ENCODE data around the gene FAM171A2. TPM values are rescaled to one million over a fixed set of nuclear protein-coding genes. Genes with fewer than 3 reads are reported as not detected.

FAM171A2 gene
- total and polyA plus RNA-seq, 2 of the 4 experiments (the other 2 are of a cell fraction), result 3.2 to 5.9 TPM

GRCh38 chr17:44323359-44324091 lies 40.1 kb downstream of the FAM171A2 start:
- peak overlapping the region; percentile 97 for H2AFZ ChIP-seq (replicated peaks; ENCODE audit: low read length, poor library complexity)
- BruUV-seq (replicated peaks), result no TSS peak
- CTCF ChIA-PET, result no interaction called here

More at GRCh38 chr17:44323359-44324091, 40.1 kb downstream of the FAM171A2 start:
- intact Hi-C loops (cut with micrococcal nuclease) (loop anchor here (1.0 kb wide), 1 partner anchor 101 kb away; no protein-coding TSS in a partner anchor), in situ Hi-C loops (cut with MboI; ENCODE audit: low sequenced_read_pairs) (no loop called here), dilution Hi-C loops (cut with HindIII; ENCODE audit: low sequenced_read_pairs, unreplicated experiment) (no loop called here)
- POLR2A ChIA-PET (ENCODE audit: unreplicated experiment), result no interaction called here
- H3K9me1 ChIP-seq (ENCODE audit: insufficient read depth, low read length), result peaks cover 9% of the 10 kb centered on the region
- H4K20me1 ChIP-seq (ENCODE audit: insufficient read depth, low read length), result peaks cover 7% of the 10 kb centered on the region
- peaks cover 24% of the 10 kb centered on the region for H3K36me3 ChIP-seq (ENCODE audit: control insufficient read depth, insufficient read depth, low read length)
- peaks cover 9% of the 10 kb centered on the region for H3K4me1 ChIP-seq (ENCODE audit: control insufficient read depth, insufficient read depth, low read length)
- WGBS, 2 experiments (ENCODE audit: extremely low coverage in 2 of 2, insufficient read length in 1 of 2), result 17% methylated on average over 6 of the region's 27 CpGs; no CpG with 5 or more reads in 1 of the 2 experiments
- H2BK15ac ChIP-seq (ENCODE audit: low read depth, low read length), result no peak overlapping the region
- peak overlapping the region; percentile 88 for H3K4me3 ChIP-seq (ENCODE audit: insufficient read depth, low read depth, low read length)
- H2AK9ac ChIP-seq (replicated peaks; ENCODE audit: low read depth, low read length, poor library complexity), result peak overlapping the region; percentile 98
- no peak overlapping the region; the same call in 1 of the 2 replicates for H4K91ac ChIP-seq (ENCODE audit: insufficient read depth, low read depth, low read length)
- H3K23ac ChIP-seq (ENCODE audit: low read depth, low read length), result peak overlapping the region; percentile 85; the same call in 1 of the 2 replicates
- TF ChIP-seq FOS (IDR thresholded peaks at IDR 0.05; ENCODE audit: low read depth, low read length) (no peak), NFE2L2 (IDR thresholded peaks at IDR 0.05; ENCODE audit: low read depth, low read length) (no peak), CEBPB (IDR thresholded peaks at IDR 0.05; ENCODE audit: low read depth, low read length) (no peak), CTCF (conservative IDR thresholded peaks at IDR 0.05; ENCODE audit: low read depth, low read length) (no peak), RFX5 (IDR thresholded peaks at IDR 0.05; ENCODE audit: low read depth, low read length) (no peak), USF2 (IDR thresholded peaks at IDR 0.05; ENCODE audit: low read depth, low read length) (no peak), MXI1 (IDR thresholded peaks at IDR 0.05; ENCODE audit: borderline replicate concordance, low read depth, low read length) (no peak), ELK1 (IDR thresholded peaks at IDR 0.05; ENCODE audit: borderline replicate concordance, low read depth, low read length) (no peak)
- H2AK5ac ChIP-seq (ENCODE audit: low read depth, low read length), result peak overlapping the region; percentile 84
- H4K8ac ChIP-seq (ENCODE audit: low read depth in 2 of 2, low read length in 2 of 2), result no peak overlapping the region; a peak in 1 of 4 replicates
- H3K27ac ChIP-seq (ENCODE audit: insufficient read depth, low read length), result no peak overlapping the region; the same call in 1 of the 2 replicates
- DNase-seq (no peak), ATAC-seq (ENCODE audit: low read depth) (no peak)
- no peak overlapping the region for H3K56ac ChIP-seq (ENCODE audit: extremely low read depth, insufficient read depth, low read length)
- no peak overlapping the region for H2BK5ac ChIP-seq (ENCODE audit: low read depth, low read length, poor library complexity, severe bottlenecking)
- H2BK120ac ChIP-seq (ENCODE audit: low read depth, low read length), result no peak overlapping the region
- peak overlapping the region; percentile 15 for H3K14ac ChIP-seq (replicated peaks; ENCODE audit: low read depth, low read length)
- no peaks in the 10 kb centered on the region for H3K27me3 ChIP-seq (ENCODE audit: control insufficient read depth, insufficient read depth, low read length)
- peak overlapping the region; percentile 70 for H3K9ac ChIP-seq (ENCODE audit: low read depth, low read length)
- H3K9me3 ChIP-seq (ENCODE audit: control insufficient read depth, insufficient read depth, low read length), result no peaks in the 10 kb centered on the region
- no peak overlapping the region for H2BK20ac ChIP-seq (ENCODE audit: low read depth, low read length)
- H3K18ac ChIP-seq (ENCODE audit: low read depth, low read length), result no peak overlapping the region
- H3K79me1 ChIP-seq (ENCODE audit: low read depth in 1 of 2, low read length in 2 of 2), result peaks cover 5 to 19% of the 10 kb centered on the region in 2 experiments; a peak in 3 of 4 replicates
- H3K4me2 ChIP-seq (ENCODE audit: low read depth, low read length), result peak overlapping the region; percentile 96
- H4K5ac ChIP-seq (ENCODE audit: low read depth, low read length), result no peak overlapping the region
- no peak overlapping the region; the same call in 1 of the 2 replicates for H3K4ac ChIP-seq (ENCODE audit: low read depth, low read length)

Measured in IMR-90 (cell line).